ENCODE results near the gene RBMS3. TPM values are rescaled to one million over a fixed set of nuclear protein-coding genes. Genes with fewer than 3 reads are reported as not detected.

Gene RBMS3
- total and polyA plus RNA-seq, 2 of the 13 experiments (the other 11 are each of a cell fraction or from before 2014, with no cell fraction given) = not detected

DNA sequence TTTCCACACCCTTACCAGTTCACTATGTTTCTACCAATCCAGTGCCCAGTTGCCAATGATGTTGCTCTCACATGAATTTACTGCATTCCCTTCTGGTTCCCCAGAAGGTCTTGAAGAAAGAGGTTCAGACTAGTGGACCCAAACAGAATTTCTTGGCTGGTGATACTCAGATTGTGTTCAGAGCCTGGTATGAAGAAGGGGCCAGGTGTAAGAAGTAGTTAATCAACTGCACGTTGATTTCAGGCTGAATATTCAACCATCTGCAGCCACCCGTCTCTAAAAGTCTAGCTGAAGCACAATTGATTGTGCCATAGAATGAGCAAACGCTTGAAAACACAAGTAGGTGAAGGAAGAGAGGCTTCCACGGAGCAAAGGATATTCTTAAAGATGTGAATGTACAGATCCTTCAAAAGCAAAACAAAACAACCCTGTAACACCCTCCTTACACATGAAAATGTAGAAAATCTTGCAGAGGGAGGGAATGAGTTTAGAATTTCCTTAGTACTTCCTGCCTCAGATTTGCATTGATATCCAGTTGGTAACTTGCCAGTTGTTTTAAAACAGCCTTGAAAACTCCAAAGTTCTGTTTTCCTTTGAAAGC, 4.7 kb downstream of the RBMS3 start:
- no peak overlapping the region for H3K27ac ChIP-seq (ENCODE audit: extremely low read length, insufficient read depth, low read length)
- FAIRE-seq = no peak
- TF ChIP-seq SIX4 (CRISPR knock-in tag; IDR thresholded peaks at IDR 0.05) (no peak), ZSCAN25 (CRISPR knock-in tag; IDR thresholded peaks at IDR 0.05) (no peak), SAP130 (CRISPR knock-in tag; IDR thresholded peaks at IDR 0.05; ENCODE audit: low read depth) (no peak), SP4 (CRISPR knock-in tag; IDR thresholded peaks at IDR 0.05) (no peak), ZNF207 (IDR thresholded peaks at IDR 0.05; ENCODE audit: borderline replicate concordance) (no peak), ZNF546 (CRISPR knock-in tag; conservative IDR thresholded peaks at IDR 0.05) (no peak), ARID5B (CRISPR knock-in tag; IDR thresholded peaks at IDR 0.05) (no peak)
- TF ChIP-seq, protein P1, sequence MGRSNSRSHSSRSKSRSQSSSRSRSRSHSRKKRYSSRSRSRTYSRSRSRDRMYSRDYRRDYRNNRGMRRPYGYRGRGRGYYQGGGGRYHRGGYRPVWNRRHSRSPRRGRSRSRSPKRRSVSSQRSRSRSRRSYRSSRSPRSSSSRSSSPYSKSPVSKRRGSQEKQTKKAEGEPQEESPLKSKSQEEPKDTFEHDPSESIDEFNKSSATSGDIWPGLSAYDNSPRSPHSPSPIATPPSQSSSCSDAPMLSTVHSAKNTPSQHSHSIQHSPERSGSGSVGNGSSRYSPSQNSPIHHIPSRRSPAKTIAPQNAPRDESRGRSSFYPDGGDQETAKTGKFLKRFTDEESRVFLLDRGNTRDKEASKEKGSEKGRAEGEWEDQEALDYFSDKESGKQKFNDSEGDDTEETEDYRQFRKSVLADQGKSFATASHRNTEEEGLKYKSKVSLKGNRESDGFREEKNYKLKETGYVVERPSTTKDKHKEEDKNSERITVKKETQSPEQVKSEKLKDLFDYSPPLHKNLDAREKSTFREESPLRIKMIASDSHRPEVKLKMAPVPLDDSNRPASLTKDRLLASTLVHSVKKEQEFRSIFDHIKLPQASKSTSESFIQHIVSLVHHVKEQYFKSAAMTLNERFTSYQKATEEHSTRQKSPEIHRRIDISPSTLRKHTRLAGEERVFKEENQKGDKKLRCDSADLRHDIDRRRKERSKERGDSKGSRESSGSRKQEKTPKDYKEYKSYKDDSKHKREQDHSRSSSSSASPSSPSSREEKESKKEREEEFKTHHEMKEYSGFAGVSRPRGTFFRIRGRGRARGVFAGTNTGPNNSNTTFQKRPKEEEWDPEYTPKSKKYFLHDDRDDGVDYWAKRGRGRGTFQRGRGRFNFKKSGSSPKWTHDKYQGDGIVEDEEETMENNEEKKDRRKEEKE (IDR thresholded peaks at IDR 0.05) = no peak
- TF ChIP-seq, protein P2, sequence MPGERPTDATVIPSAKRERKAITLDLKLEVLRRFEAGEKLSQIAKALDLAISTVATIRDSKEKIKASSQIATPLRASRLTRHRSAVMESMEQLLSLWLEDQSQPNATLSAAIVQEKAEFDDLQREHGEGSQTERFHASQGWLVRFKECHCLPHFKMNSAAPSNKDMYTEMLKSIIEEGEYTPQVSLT (CRISPR knock-in tag; IDR thresholded peaks at IDR 0.05; ENCODE audit: borderline replicate concordance, low read depth) = no peak
- WGBS (ENCODE audit: low lambda C conversion rate) = 1% methylated on average over 4 of the region's 4 CpGs
- H3K79me2 ChIP-seq (ENCODE audit: insufficient read depth, low read length) = no peaks in the 10 kb centered on the region
- DNase-seq (ENCODE audit: low spot score) = no peak
- CTCF ChIA-PET (ENCODE audit: low intra/inter-chr PET ratio, low total read pairs) = no interaction called here
- H3K36me3 ChIP-seq (replicated peaks in 1 of 2; ENCODE audit: control insufficient read depth in 1 of 2, insufficient read depth in 2 of 2, low read length in 2 of 2) = no peaks in the 10 kb centered on the region
- H3K4me3 ChIP-seq (replicated peaks in 1 of 3; ENCODE audit: insufficient read depth in 1 of 3, low read depth in 2 of 3, low read length in 3 of 3) = no peak overlapping the region
- H2AFZ ChIP-seq (ENCODE audit: low read length) = no peak overlapping the region
- BruUV-seq (replicated peaks) = no TSS peak
- no peaks in the 10 kb centered on the region for H3K9me3 ChIP-seq (ENCODE audit: low read length)
- H3K9ac ChIP-seq (ENCODE audit: insufficient read depth, low read depth, low read length) = no peak overlapping the region
- POLR2A ChIA-PET = no interaction called here
- peaks cover 0 to 6% of the 10 kb centered on the region in 2 experiments; a peak in 1 of 5 replicates for H3K27me3 ChIP-seq (ENCODE audit: control insufficient read depth in 1 of 2, insufficient read depth in 2 of 2, low read length in 2 of 2)
- no peak for ATAC-seq
- no peak overlapping the region for H3K4me2 ChIP-seq (ENCODE audit: low read depth, low read length)
- in situ Hi-C loops (cut with HindIII; ENCODE audit: extremely low pct_ligation_motif_present, low pct_unique_long_range_greater_than_20kb) = no loop called here
- no peaks in the 10 kb centered on the region for H3K4me1 ChIP-seq (ENCODE audit: insufficient read depth, low read length)
- H4K20me1 ChIP-seq (ENCODE audit: insufficient read depth, low read length) = no peaks in the 10 kb centered on the region
- intact Hi-C loops (cut with micrococcal nuclease; ENCODE audit: unreplicated experiment) = no loop called here
